GM21723 (cell line): Measurements from ENCODE around the gene ACAP1.
"Not testable (repeated sequence)": the region's sequence is repeated elsewhere in the genome, so short reads cannot be mapped to it uniquely, and the experiment has no call there.

ENCODE experiments used
- ATAC-seq: cut with Tn5 transposase; IDR thresholded peaks from one replicate; pipeline ENCODE4 v1.9.1; 2021; ENCODE audit warnings: mild to moderate bottlenecking, moderate library complexity; ENCODE audit not compliant: unreplicated experiment

Gene ACAP1

DNA sequence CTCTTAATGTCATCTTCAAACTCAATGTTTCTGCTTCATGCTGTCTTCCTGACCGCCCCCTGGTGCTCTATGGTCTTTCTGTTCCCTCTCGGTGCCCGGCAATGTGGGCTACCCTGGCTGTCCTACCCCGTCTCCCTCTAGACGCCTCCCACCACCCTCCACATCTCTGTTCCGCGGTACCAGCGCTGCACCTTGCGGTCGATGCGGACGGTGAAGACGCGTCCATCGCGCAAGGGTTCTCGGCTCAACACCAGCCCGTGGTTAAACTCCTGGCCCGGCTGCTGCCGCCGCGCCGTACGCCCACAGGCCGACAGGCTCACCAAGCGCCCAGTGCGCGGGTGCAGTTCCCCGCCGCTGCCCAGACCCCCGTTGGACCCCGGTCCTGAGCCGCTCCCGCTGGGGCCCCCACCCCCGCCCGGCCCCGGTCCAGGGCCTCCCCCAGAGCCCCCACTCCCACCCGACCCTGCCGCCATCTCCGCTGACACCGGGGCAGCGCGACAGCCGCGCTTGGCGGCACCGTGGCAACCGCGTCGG lies 7.4 kb upstream of the ACAP1 start, which contains the start of gene NEURL4:
Gene NEURL4, minus strand, starts transcription at position 496 of the 534 bp plus-strand sequence. Its CDS starts 23 bp downstream, at position 473.
- ATAC-seq = peak; percentile 8

DNA sequence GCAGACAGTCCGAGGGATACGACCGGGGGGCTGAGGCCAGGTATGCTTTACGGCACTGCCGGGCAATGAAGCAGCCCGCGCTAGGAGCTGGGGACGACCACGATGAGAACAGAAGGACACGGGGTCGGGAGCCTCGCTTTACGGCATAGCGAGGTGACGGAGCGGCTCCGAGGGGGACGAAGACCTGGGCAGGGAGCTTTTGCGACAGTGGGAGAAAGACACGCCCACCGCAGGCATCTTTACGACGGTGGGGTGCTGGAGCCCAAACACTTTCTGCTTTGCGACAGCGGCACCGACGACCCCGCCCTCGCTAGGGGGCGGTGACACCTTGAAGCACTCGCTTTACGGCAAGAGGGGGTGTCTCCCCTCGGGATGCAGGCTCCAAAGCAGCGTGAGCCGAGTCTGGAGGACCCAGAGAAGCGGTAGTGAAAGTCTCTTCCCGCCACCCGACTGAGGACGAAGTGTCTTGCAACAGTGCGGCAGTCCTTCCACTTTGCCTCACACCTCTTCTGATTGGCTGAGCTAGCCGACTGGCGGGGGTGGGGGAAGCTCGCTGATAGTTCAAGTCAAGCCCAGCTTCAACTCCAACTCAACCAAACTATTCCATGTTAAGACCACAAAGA lies 6.8 kb upstream of the ACAP1 start:
- peak; percentile 49 for ATAC-seq

DNA sequence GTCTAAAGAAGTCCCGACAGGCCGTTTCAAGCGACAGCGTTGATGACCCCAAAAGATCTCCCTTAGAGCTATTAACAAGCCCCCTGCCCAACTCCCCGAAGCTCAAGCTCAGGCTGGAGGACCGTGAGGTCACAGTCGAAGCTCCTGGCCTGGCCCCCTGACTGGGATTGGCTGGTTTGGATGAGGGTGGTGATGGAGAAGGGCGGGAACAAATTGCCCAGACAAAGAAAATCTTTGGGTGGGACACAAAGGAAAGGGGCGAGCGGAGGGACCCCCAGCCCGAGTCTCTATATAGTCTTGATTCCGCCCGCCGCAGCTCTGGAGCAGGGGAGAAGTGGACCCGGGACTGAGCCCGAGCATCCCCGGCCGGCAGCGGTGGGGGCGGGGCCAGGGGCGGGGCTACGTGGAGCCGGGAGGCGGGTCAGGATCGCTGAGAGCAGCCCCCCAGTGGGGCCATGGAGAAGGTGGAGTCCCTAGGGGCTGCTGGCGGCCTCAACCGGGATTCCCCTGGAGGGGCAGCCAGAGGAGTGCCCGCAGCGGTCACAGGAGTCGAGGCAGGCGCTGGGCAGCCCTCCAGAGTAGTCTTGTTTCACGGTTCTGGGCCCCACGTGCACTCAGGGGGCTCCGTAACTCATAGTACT lies 6.2 kb upstream of the ACAP1 start:
- peak; percentile 51 for ATAC-seq

DNA sequence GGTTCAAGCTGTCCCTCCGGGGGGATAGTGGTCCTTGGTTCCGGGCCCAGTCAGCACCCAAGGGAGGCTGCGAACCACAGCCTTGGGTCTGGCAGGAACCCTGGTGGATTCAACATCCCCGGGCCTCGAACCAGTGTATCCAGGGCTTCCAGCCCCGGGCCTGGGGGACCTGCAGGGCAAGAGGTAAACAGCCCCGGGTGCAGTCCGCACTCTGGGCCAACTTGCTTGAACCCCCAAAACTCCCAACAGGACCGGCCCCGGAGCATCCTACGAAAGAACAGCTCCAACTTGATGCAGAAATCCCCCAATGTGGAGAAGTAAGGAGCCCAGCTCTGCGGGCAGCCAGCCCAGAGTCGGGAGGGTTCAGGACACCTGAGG lies 5.7 kb upstream of the ACAP1 start:
- peak; percentile 3 for ATAC-seq

DNA sequence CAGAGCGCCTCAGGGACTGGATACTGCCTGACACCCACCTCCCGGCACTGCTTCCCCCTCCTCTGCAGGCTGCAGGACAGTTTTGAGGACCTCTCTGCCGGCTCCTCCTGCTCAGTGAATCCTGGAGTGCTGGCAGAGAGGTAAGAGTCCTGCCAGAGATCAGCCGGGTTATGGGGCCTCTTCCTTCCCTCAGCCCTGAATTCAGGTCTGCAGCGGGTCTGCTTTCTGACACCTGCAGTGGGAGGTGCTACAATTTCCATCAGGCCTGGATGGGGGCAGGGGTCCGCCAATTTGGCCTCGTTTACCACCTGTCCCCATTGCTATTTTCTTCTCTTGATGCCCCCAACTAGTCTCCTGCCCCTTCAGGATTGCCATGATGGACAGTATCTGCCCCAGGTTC lies 4.2 kb upstream of the ACAP1 start:
- ATAC-seq = no peak

DNA sequence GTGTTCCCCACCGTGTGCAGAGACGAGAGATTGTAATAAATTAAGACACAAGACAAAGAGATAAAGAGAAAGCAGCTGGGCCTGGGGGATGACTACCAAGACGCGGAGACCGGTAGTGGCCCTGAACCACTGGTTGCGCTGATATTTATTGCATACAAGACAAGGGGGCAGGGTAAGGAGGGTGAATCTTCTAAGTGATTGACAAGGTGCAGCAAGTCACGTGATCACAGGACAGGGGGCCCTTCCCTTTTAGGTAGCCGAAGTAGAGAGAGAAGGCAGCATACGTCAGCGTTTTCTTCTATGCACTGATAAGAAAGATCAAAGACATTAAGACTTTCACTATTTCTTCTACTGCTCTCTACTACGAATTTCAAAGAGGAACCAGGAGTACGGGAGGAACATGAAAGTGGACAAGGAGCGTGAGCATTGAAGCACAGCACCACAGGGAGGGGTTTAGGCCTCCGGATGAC lies 3.7 kb upstream of the ACAP1 start:
- not testable (repeated sequence) for ATAC-seq

DNA sequence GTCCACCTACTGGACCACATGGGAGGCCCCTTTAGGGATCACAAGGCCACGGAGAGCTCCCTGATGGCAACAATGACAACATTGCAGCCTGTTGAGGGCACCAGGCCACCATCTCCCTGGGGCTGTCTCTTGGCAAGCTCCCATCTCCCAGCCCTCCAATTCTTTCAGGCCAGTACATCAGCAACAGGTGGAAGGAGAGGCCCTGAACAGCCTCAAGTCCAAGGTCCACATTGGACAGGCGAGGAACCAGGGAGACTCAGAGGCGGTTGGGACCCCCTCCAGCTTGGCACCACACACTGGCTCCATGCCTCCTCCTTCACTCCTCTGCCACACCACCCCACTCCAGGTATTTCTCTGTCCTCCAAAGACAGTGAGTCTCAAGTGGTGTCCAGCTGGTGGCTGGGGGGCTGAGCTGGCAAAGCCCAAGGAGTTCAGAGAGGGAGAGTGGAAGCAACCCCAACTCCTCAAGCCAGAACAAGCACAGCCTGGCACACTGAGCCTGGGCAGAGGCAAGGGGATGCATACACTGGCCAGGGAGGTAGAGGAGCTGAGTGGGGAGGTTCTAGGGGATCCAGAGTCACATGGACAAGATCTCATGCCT lies 1.3 kb upstream of the ACAP1 start:
- no peak for ATAC-seq

DNA sequence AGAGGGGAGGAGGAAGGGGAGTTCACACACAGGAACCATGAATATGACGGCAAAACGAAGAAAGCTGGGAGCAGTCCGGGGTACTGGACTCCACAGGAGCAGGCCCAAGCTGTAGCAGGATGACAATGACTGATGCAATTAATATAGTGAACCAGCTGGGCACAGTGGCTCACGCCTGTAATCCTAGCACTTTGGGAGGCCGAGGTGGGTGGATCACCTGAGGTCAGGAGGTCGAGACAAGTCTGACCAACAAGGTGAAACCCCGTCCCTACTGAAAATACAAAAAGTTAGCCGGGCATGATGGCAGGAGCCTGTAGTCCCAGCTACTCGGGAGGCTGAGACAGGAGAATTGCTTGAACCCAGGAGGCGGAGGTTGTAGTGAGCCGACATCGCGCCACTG lies 564 bp upstream of the ACAP1 start:
- ATAC-seq = not testable (repeated sequence)

DNA sequence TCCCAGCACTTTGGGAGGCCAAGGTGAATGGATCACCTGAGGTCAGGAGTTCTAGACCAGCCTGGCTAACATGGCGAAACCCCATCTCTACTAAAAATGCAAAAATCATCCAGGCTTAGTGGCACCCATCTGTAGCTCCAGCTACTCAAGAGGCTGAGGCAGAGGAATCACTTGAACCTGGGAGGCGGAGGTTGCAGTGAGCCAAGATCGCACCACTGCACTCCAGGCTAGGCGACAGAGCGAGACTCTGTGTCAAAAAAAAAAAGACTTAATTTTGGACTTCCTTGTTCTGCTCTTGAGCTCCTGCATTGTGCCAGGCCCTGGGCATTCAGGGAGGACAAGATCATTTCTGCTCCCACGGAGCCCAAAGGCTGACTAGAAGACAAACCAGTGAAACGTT lies 1.3 kb downstream of the ACAP1 start:
- not testable (repeated sequence) for ATAC-seq

DNA sequence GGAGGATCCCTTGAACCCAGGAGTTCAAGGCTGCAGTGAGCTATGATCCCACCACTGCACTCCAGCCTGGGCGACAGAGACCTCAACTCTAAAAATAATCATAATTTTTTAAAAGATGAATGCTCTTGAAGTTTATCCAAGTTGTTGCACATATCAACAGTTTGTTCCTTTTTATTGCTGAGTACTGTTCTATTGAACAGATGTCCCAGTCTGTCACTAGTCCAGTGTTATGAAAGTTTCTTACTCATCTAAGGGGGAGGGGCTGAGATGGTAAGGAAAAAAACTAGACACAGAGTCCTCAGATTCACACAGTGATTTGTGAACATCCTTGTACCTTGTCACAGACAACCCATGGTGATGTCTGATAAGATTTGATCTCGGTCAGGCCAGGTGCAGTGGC lies 3.9 kb downstream of the ACAP1 start:
- ATAC-seq = no peak

DNA sequence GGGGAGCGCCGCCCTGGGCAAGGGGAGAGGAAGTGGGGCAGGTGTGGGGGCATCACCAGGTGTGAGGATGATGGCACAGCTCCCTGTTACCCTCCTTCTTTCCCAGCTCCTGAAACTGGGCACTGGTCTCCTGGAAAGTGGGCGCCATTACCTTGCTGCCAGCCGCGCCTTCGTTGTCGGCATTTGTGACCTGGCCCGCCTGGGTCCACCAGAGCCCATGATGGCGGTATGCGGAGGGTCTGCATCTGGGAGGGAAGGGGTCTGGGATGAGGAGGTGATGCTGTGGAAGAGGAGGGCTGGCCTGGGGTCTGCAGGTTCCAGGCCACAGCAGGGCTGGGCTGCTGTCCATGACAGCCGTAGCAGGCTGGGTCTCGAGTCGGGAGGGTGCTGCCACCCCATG lies 5.5 kb downstream of the ACAP1 start:
- no peak for ATAC-seq

DNA sequence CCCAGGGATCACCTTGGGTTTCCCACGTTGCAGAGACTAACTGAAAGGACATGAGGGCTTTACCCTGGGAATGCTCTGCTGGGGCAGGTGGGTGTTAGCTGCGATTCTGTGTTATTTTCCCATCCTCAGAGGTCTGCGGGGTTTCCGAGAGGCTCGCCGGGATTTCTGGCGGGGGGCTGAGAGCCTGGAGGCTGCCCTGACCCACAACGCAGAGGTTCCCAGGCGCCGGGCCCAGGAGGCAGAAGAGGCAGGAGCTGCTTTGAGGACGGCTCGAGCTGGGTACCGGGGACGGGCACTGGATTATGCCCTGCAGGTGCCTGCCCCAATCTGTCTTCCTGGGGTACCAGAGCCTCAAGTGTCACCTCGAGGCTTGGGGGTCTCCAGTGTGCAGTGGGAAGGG lies 6.9 kb downstream of the ACAP1 start:
- ATAC-seq = no peak

DNA sequence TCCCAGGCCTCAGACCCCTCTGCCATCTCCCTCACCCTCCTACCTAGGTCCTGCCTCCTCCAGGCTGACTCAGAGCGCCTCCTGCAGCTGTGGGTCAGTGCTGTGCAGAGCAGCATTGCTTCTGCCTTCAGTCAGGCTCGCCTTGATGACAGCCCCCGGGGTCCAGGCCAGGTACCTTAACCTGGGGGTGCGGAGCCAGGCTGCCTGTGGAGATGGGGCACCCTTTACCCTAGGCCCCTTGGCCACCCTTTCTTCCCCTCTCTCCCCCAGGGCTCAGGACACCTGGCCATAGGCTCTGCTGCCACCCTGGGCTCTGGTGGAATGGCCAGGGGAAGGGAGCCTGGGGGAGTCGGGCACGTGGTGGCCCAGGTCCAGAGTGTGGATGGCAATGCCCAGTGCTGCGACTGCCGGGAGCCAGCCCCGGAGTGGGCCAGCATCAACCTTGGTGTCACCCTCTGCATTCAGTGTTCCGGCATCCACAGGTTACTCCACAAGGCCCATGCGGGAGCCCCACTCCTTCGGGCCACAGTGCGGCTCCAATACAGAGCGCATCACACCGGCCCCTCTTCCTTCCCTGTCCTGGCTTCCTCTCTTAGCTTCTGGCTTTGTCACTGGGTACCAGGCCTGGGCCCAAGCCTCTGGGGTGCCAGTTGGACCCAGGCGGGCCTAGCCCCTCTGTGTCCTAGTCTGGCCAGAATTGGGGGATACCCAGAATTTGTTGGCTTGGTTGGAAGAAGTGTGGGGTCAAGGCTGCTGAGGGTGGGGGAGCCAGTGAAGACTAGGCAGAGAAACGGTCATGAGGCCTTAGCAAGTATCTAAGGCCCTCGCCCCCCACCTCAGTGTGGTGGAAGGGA lies 10.7 kb downstream of the ACAP1 start:
- no peak for ATAC-seq

DNA sequence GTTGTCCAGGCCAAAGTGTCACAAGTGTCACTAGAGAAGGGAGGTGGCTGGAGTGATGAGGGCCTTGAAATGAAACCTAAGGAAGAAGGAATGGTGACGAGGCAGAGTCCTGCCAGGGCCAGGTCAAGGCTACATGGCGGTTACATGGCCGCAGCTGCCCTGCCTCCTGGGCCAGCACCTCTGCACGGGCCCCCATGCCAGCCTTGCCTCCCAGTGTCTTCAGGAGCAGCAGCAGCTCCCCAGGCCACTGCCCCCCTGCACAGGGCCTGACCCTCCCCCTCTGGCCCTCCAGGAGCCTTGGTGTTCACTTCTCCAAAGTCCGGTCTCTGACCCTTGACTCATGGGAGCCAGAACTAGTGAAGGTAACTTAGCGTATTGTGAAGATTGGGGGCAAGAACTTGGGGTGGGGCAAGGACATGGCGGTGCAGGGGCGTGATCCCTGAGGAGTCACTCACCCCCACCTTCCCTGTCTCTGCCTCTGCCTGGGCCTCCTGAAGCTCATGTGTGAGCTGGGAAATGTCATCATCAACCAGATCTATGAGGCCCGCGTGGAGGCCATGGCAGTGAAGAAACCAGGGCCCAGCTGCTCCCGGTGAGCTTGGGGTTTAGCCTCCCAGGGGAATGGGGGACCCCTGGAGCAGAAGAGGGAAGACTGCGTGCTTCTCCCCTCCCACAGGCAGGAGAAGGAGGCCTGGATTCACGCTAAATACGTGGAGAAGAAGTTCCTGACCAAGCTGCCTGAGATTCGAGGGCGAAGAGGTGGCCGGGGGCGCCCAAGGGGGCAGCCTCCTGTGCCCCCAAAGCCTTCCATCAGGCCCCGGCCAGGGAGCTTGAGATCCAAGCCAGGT lies 11.5 kb downstream of the ACAP1 start:
- no peak for ATAC-seq

DNA sequence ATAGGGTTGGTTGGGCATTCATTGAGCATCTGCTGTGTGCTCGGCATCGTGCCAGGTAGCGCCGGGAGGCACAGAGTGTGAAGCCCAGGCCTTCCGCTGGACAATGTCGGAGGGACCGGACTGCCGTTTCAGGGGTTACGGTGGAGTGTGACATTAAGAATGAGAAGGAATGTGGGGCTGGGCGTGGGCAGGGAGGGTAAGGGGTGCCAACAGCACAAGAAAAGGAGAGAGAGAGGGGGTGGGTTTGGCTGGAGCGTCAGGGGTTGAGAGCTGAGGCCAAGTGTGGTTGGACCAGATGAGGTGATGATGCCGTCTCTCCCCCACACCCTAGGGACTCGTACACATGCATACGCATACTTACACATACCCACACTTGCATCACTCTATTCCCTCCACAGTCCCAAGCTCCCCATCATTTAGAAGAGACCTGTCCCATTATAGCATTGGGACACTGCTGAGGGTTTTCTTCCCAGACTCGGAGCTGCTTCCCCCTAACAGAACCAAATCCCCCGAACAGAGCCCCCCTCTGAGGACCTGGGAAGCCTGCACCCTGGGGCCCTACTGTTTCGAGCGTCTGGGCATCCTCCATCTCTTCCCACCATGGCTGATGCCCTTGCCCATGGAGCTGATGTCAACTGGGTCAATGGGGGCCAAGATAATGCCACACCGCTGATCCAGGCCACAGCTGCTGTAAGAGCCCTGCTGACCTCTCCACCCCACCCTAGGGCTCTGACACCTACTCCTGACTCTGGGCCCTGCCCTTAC lies 12.3 kb downstream of the ACAP1 start:
- ATAC-seq = no peak

DNA sequence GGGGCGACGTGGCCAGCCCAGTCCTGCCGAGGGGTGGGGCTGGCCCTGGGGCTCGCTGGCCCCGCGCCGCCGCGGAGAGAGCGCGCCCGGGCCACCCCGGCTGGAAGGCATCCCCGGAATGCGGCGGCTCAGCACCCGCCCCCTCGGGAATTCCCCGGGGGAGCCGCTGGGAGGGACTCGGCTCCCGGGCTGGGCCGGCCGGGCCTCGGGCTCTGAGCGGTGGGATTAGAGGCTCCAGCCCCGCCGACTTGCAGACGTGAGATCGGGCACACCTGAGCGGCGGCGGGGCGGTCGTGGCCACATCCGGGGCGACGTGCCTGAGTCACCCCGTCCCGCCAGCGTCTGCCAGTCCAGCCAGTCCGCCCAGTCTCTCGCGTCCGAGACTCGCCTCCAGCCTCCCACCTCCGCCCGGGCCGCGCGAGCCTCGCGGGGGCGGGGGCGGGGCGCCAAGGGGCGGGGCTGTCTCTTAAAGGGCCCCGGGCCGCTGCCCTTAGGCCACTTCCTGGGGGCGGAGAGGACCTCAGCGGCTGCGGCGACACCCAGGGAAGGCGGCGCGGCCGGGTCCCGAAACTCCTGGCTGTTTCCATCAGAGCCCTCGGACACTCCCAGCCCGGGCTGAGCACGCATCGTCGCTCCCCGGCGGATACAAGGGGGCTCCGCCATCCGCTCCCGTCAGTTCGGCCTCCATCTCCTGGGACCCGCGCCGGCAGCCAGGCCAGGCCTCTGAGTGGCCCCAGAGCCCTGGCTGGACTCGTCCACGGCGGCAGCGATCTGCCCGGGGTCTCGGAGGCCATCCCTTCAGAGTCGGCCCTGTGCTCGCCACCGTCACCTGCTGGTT lies 15.6 kb downstream of the ACAP1 start, which contains the start of gene KCTD11:
Gene KCTD11, plus strand, starts transcription at position 498 of the 838 bp plus-strand sequence.
- ATAC-seq = peak; percentile 58

DNA sequence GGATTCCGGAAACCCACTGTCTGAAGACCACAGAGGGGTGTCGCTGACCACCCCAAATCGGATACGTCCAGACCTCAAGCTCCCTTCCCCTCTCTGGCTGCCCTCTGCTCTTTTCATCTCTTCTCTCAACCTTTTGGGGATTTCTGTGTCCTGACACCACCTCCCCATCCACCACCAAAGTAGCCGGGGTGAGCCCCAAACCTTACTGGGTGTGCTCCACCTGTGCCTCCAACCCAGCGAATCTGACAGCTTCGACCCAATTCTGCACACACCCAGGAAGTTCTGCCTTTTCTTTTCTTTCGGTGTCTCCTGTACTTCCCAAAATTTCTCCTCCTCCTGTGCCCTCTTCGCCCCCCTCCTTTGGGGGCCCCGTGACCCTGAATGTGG lies 16.2 kb downstream of the ACAP1 start:
- no peak for ATAC-seq

DNA sequence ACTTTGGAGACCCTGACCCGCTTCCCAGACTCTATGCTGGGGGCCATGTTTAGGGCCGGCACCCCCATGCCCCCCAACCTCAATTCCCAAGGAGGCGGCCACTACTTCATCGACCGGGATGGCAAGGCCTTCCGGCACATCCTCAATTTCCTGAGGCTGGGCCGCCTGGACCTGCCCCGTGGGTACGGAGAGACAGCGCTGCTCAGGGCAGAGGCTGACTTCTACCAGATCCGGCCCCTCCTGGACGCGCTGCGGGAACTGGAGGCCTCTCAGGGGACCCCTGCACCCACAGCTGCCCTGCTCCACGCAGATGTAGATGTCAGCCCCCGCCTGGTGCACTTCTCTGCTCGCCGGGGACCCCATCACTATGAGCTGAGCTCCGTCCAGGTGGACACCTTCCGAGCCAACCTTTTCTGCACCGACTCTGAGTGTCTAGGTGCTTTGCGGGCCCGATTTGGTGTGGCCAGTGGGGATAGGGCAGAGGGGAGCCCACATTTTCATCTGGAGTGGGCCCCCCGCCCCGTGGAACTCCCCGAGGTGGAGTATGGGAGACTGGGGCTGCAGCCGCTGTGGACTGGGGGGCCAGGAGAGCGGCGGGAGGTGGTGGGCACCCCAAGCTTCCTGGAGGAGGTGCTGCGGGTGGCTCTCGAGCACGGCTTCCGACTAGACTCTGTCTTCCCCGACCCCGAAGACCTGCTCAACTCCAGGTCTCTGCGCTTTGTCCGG lies 16.7 kb downstream of the ACAP1 start:
- no peak for ATAC-seq
